Activated naive CD8-positive, alpha-beta T cell treated with anti-CD3 and anti-CD28 coated beads, Interleukin-2, amount 10 ng/mL, durations not matched to agents 7 days and 5 days (primary cell): ENCODE data around the gene POM121L2. TPM values are rescaled to one million over a fixed set of nuclear protein-coding genes. Genes with fewer than 3 reads are reported as not detected.

Experiments
- ATAC-seq: fragments of 150-1000 bp; cut with Tn5 transposase; one replicate; pipeline ENCODE4 v1.10.0; 2021; ENCODE audit warnings: low read depth, moderate library complexity
- POLR2A ChIA-PET: fragments of 350-600 bp; sonication (Branson Sonifier 250); formaldehyde crosslinking; loops from one replicate; lab custom pipeline; 2021; ENCODE audit warnings: antibody characterized with exemption; lab: Charles Lee
- DNase-seq: peaks from one replicate; pipeline ENCODE4 v3.0.0; 2021
- H3K27ac Mint-ChIP-seq: one replicate; pipeline ENCODE4 v1.8.0; 2022; ENCODE audit warnings: mild to moderate bottlenecking, mixed read lengths
- H3K27me3 Mint-ChIP-seq: one replicate; pipeline ENCODE4 v1.8.0; 2022; ENCODE audit warnings: mild to moderate bottlenecking, moderate library complexity, mixed read lengths
- H3K36me3 Mint-ChIP-seq: one replicate; pipeline ENCODE4 v1.8.0; 2021; ENCODE audit warnings: mild to moderate bottlenecking, mixed read lengths
- H3K4me1 Mint-ChIP-seq: one replicate; pipeline ENCODE4 v1.8.0; 2021; ENCODE audit warnings: mixed read lengths
- H3K4me3 Mint-ChIP-seq: one replicate; pipeline ENCODE4 v1.8.0; 2022; ENCODE audit warnings: mild to moderate bottlenecking, moderate library complexity, mixed read lengths
- H3K9me3 Mint-ChIP-seq: one replicate; pipeline ENCODE4 v1.8.0; 2021; ENCODE audit warnings: mixed read lengths
- total RNA-seq, 2 experiments: library from RNA; stranded (reverse); gene quantifications; one replicate each; pipeline ENCODE4 v1.2.3, GENCODE V29; 2021

Gene POM121L2
- total RNA-seq, 2 experiments from 2014 or later = not detected

GRCh38 chr6:27263886-27264285, 48.2 kb downstream of the POM121L2 start:
- DNase-seq (no peak), ATAC-seq (no peak)
- Mint-ChIP-seq H3K4me3 (no peak overlapping the region), H3K4me1 (no peaks in the 10 kb centered on the region), H3K27ac (no peak overlapping the region), H3K9me3 (peaks cover 2% of the 10 kb centered on the region), H3K27me3 (peaks cover 63% of the 10 kb centered on the region), H3K36me3 (no peaks in the 10 kb centered on the region)
- POLR2A ChIA-PET = no interaction called here

DNA sequence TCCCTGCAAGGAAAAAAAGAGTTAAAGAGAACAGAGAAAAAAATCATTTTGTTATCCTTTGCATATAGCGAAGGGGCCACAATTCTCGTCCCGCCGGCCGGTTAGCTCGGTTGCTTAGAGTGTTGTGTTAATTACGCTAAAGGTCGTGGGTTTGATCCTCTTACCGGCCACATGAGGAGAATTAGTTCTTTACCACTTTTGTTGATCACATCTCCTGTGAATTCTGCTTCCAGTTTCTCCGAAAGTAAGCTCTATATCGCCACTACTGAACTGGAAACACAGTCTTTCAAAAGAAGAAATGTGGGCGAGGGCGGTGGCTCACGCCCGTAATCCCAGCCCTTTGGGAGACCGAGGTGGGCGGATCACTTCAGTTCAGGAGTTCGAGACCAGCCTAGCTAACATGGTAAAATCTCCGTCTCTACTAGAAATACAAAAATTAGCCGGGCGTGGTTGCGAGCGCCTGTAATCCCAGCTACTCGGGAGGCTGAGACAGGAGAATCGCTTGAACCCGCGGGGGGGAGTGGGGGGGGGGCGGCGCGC, 51.2 kb downstream of the POM121L2 start:
- no peak for DNase-seq
- H3K27ac Mint-ChIP-seq = no peak overlapping the region
- no peaks in the 10 kb centered on the region for H3K4me1 Mint-ChIP-seq
- H3K9me3 Mint-ChIP-seq = no peaks in the 10 kb centered on the region
- H3K27me3 Mint-ChIP-seq = peaks cover 60% of the 10 kb centered on the region
- H3K4me3 Mint-ChIP-seq = no peak overlapping the region
- no peaks in the 10 kb centered on the region for H3K36me3 Mint-ChIP-seq
- POLR2A ChIA-PET = interaction anchor here (0.6 kb wide), 1 partner anchor 656 kb away, joined by 3 read pairs; no protein-coding TSS in a partner anchor
- no peak for ATAC-seq

DNA sequence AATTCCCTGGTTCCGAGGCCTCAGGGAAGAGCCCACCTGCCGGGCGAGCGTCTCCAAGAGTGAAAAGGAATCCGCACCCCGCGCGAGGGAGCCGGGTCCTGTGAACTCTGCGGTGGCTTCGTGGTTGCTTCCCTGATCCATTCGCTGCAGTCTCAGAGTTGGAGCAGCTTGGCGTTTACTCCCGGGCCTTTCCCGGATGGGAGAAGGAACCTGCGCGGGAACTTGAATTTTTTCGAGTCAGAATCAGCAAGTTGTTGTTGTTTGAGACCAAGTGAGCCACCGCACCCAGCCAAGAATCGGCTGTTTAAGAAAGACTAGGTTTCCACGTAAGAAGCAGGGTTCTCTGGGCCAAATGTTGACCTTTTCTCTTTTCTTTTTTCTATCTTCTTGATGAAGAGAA, 51.7 kb downstream of the POM121L2 start:
- POLR2A ChIA-PET = no interaction called here
- Mint-ChIP-seq H3K4me1 (no peaks in the 10 kb centered on the region), H3K4me3 (no peak overlapping the region), H3K9me3 (no peaks in the 10 kb centered on the region), H3K36me3 (no peaks in the 10 kb centered on the region), H3K27ac (no peak overlapping the region), H3K27me3 (peaks cover 61% of the 10 kb centered on the region)
- ATAC-seq (no peak), DNase-seq (no peak)

Other genes starting within 250 kb of the POM121L2 start
- gene PRSS16, start 64.6 kb downstream of the POM121L2 start, total RNA-seq = 1 to 10 TPM in 1 of 2 experiments, under 1 TPM in 1; 0.86 to 1.4 TPM
- gene ZNF391, start 76.5 kb upstream of the POM121L2 start, total RNA-seq = 1 to 10 TPM; 3.9 to 4.2 TPM
- gene ZNF184, start 160.8 kb upstream of the POM121L2 start, total RNA-seq = 10 to 100 TPM; 13.1 to 14.1 TPM